Left lung (tissue), 10 donors: ENCODE results near the gene KCNE5. TPM values are rescaled to one million over a fixed set of nuclear protein-coding genes. Genes with fewer than 3 reads are reported as not detected.
A peak's percentile ranks its signal among the peaks of the same experiment; 100 is the strongest.
"Not testable (repeated sequence)": the region's sequence is repeated elsewhere in the genome, so short reads cannot be mapped to it uniquely, and the experiment has no call there.

ENCODE experiments used
- ATAC-seq: fragments of 200-7000 bp; cut with Tn5 transposase; one replicate; pipeline ENCODE4 v1.9.1; 2020; ENCODE audit warnings: moderate library complexity
- DNase-seq, 4 donors: peaks; one replicate each; pipeline ENCODE4 v3.0.0-alpha.2; 2013 to 2020
- H3K27ac ChIP-seq, 2 donors: fragments of 200-600 bp; sonication (generic) in 1 of 2; one replicate each; pipeline versions ENCODE4 v1.5.0 to v1.8.0; 2020 to 2021
- H3K27me3 ChIP-seq, 2 donors: fragments of 200-600 bp; sonication (generic) in 1 of 2; one replicate each; pipeline versions ENCODE4 v1.5.0 to v1.8.0; 2020 to 2021
- H3K36me3 ChIP-seq, 2 donors: fragments of 200-600 bp; sonication (generic) in 1 of 2; one replicate each; pipeline versions ENCODE4 v1.5.0 to v1.8.0; 2020 to 2021
- H3K4me1 ChIP-seq, 2 donors: fragments of 200-600 bp; one replicate each; pipeline ENCODE4 v1.8.0; 2021
- H3K4me3 ChIP-seq, 2 donors: fragments of 200-600 bp; sonication (generic) in 1 of 2; one replicate each; pipeline versions ENCODE4 v1.5.0 to v1.8.0; 2020 to 2021; ENCODE audit warnings: mild to moderate bottlenecking in 1 of 2
- H3K9me3 ChIP-seq, 2 donors: fragments of 200-600 bp; sonication (generic) in 1 of 2; one replicate each; pipeline versions ENCODE4 v1.5.0 to v1.8.0; 2020 to 2021
- CTCF ChIP-seq, 2 donors: fragments of 200-600 bp; sonication (generic) in 1 of 2; IDR thresholded peaks; one replicate each; pipeline versions ENCODE4 v1.5.0 to v1.8.0; 2021; ENCODE audit warnings: antibody characterized with exemption in 2 of 2
- intact Hi-C, 2 donors: fragments of 100-400 bp; cut with DNase I; formaldehyde crosslinking; loops; one replicate each; pipeline versions ENCODE4 v1.11.2 to v1.14.2; 2022
- polyA plus RNA-seq, 6 donors: library from polyadenylated mRNA; unstranded; fragments of 120-200 nt; gene quantifications; one replicate each; pipeline ENCODE4 v1.2.1, GENCODE V29; 2013; ENCODE audit not compliant: insufficient read length in 6 of 6
- total RNA-seq, 2 donors: library from RNA; stranded (reverse); fragmentation: NEBNext Ultra II Directional; extraction: Animal tissue kit (Norgen Biotek cat#: 25700); gene quantifications; one replicate each; pipeline ENCODE4 v1.2.1, GENCODE V29; 2021
- donor health status: DM: no; HTN: yes; CAD: no.
- donor health status: DM: no; HTN: no; CAD: no.

The KCNE5 gene
- total and polyA plus RNA-seq, 8 donors: 0.84 to 8.0 (median 4.2) TPM; not detected in 1

- no peak overlapping the region for H3K4me3 ChIP-seq
- H3K27ac ChIP-seq: no peak overlapping the region
- no peak for TF ChIP-seq CTCF (IDR thresholded peaks at IDR 0.05)
- intact Hi-C loops: no loop called here
- no peaks in the 10 kb centered on the region for H3K4me1 ChIP-seq
- no peak for ATAC-seq
- H3K36me3 ChIP-seq: peaks cover 0 to 71% of the 10 kb centered on the region in 2 donors
- no peaks in the 10 kb centered on the region for H3K9me3 ChIP-seq
- DNase-seq: no peak
- peaks cover 0 to 4% of the 10 kb centered on the region in 2 donors for H3K27me3 ChIP-seq
Observed at GRCh38 chrX:109660435-109661143, 35.6 kb upstream of the KCNE5 start.

GRCh38 chrX:109658391-109658790 lies 33.4 kb upstream of the KCNE5 start:
- no peaks in the 10 kb centered on the region for H3K4me1 ChIP-seq
- H3K27ac ChIP-seq: no peak overlapping the region
- intact Hi-C loops: no loop called here
- H3K27me3 ChIP-seq: peaks cover 0 to 4% of the 10 kb centered on the region in 2 donors
- no peak for ATAC-seq
- H3K36me3 ChIP-seq: peaks cover 0 to 49% of the 10 kb centered on the region in 2 donors
- no peak for TF ChIP-seq CTCF (IDR thresholded peaks at IDR 0.05)
- no peak overlapping the region for H3K4me3 ChIP-seq
- no peaks in the 10 kb centered on the region for H3K9me3 ChIP-seq
- DNase-seq: no peak

GRCh38 chrX:109657364-109657763 lies 32.4 kb upstream of the KCNE5 start:
- H3K27ac ChIP-seq, ATAC-seq, DNase-seq, intact Hi-C loops, H3K4me1 ChIP-seq, H3K4me3 ChIP-seq, H3K9me3 ChIP-seq, H3K27me3 ChIP-seq: not testable (repeated sequence)
- H3K36me3 ChIP-seq: peaks cover 0 to 39% of the 10 kb centered on the region in 2 donors

GRCh38 chrX:109656774-109657173 lies 31.8 kb upstream of the KCNE5 start:
- H3K4me3 ChIP-seq: no peak overlapping the region
- intact Hi-C loops: no loop called here
- H3K27me3 ChIP-seq: peaks cover 0 to 4% of the 10 kb centered on the region in 2 donors
- no peak for TF ChIP-seq CTCF (IDR thresholded peaks at IDR 0.05)
- ATAC-seq (no peak), DNase-seq (peak in 1 of 4 donors; percentile 2)
- H3K36me3 ChIP-seq: peaks cover 0 to 33% of the 10 kb centered on the region in 2 donors
- no peaks in the 10 kb centered on the region for H3K4me1 ChIP-seq
- no peak overlapping the region for H3K27ac ChIP-seq
- no peaks in the 10 kb centered on the region for H3K9me3 ChIP-seq

GRCh38 chrX:109655502-109656201 lies 30.7 kb upstream of the KCNE5 start:
- Histone ChIP-seq H3K4me3 (no peak overlapping the region), H3K9me3 (no peaks in the 10 kb centered on the region), H3K27me3 (peaks cover 0 to 7% of the 10 kb centered on the region in 2 donors), H3K27ac (no peak overlapping the region), H3K36me3 (peaks cover 0 to 25% of the 10 kb centered on the region in 2 donors), H3K4me1 (no peaks in the 10 kb centered on the region)
- no peak for TF ChIP-seq CTCF (IDR thresholded peaks at IDR 0.05)
- intact Hi-C loops: no loop called here
- DNase-seq (no peak), ATAC-seq (no peak)
